Gastrocnemius medialis (tissue), 4 donors: Measurements from ENCODE around the gene PLXNA2. TPM values are rescaled to one million over a fixed set of nuclear protein-coding genes. Genes with fewer than 3 reads are reported as not detected.

Experiments used
- ATAC-seq, 2 donors: fragments of 150-250 bp; one replicate each; pipeline ENCODE4 v1.9.1; 2016
- DNase-seq, 2 donors: peaks; one replicate each; pipeline ENCODE4 v3.0.0-alpha.2; 2019
- H3K27ac ChIP-seq, 4 donors: fragments of 200-600 bp; sonication (generic); 1 replicate in 1 of 4; 2 replicates in 3 of 4; pipeline ENCODE4 v1.5.1; 2016 to 2018; ENCODE audit warnings: mild to moderate bottlenecking in 2 of 4, moderate library complexity in 1 of 4
- H3K27me3 ChIP-seq, 3 donors: fragments of 200-600 bp; sonication (generic) in 2 of 3; 1 replicate in 1 of 3; 2 replicates in 2 of 3; pipeline versions ENCODE4 v1.5.1 to v1.6.0; 2016 to 2019; ENCODE audit warnings: mild to moderate bottlenecking in 1 of 3, moderate library complexity in 1 of 3
- H3K36me3 ChIP-seq, 2 donors: fragments of 200-600 bp; sonication (generic) in 1 of 2; one replicate each; pipeline ENCODE4 v1.5.1; 2017 to 2018
- H3K4me1 ChIP-seq, 2 donors: fragments of 200-600 bp; sonication (generic) in 1 of 2; one replicate each; pipeline ENCODE4 v1.5.1; 2016 to 2017; ENCODE audit warnings: mild to moderate bottlenecking in 2 of 2
- H3K4me3 ChIP-seq, 4 donors: fragments of 200-600 bp; sonication (generic) in 3 of 4; 1 replicate in 1 of 4; 2 replicates in 3 of 4; pipeline ENCODE4 v1.5.1; 2016 to 2019; ENCODE audit warnings: mild to moderate bottlenecking in 2 of 4
- H3K9me3 ChIP-seq, 3 donors: fragments of 200-600 bp; sonication (generic) in 2 of 3; 1 replicate in 1 of 3; 2 replicates in 2 of 3; pipeline ENCODE4 v1.5.1; 2016 to 2019
- CTCF ChIP-seq, 5 experiments: fragments of 450-650 bp in 3 of 5; fragments of 200-600 bp in 2 of 5; sonication (generic) in 2 of 5; IDR thresholded peaks in 4 of 5; conservative IDR thresholded peaks in 1 of 5; 1 replicate in 4 of 5; 2 replicates in 1 of 5; pipeline ENCODE4 v1.5.1; 2016 to 2019; ENCODE audit warnings: antibody characterized with exemption in 5 of 5, mild to moderate bottlenecking in 3 of 5, moderate library complexity in 3 of 5
- POLR2A ChIP-seq, 2 donors: fragments of 450-650 bp; IDR thresholded peaks; one replicate each; pipeline ENCODE4 v1.6.1; 2017; ENCODE audit warnings: antibody characterized with exemption in 2 of 2, mild to moderate bottlenecking in 2 of 2, moderate library complexity in 2 of 2
- in situ Hi-C, 4 donors: fragments of 200-750 bp; cut with MboI; loops; one replicate each; pipeline versions ENCODE4 v1.15.0 to v1.8.0; 2017; ENCODE audit warnings: low sequenced_read_pairs in 4 of 4
- intact Hi-C: fragments of 100-400 bp; cut with DNase I; formaldehyde crosslinking; loops from one replicate; pipeline ENCODE4 v1.15.1; 2023; ENCODE audit warnings: low total_unique reads
- total RNA-seq, 4 donors: library from RNA; depleted of rRNA; stranded (reverse); fragments of >200 nt; gene quantifications; one replicate each; pipeline versions ENCODE4 v1.1.0 to v1.2.3, GENCODE V29; 2016

The PLXNA2 gene
- total RNA-seq, 4 donors from 2014 or later = 12.4 to 20.0 (median 16.2) TPM

GRCh38 chr1:208167261-208167869 lies 76.8 kb downstream of the PLXNA2 start:
- peaks cover 35 to 37% of the 10 kb centered on the region in 2 donors for H3K4me1 ChIP-seq
- no peak for ATAC-seq
- H3K4me3 ChIP-seq = no peak overlapping the region
- intact Hi-C loops (no loop called here), in situ Hi-C loops (no loop called here)
- H3K27ac ChIP-seq = no peak overlapping the region
- DNase-seq = no peak
- TF ChIP-seq POLR2A (IDR thresholded peaks at IDR 0.05) (no peak), CTCF (IDR thresholded peaks at IDR 0.05 in 4 of 5, conservative IDR thresholded peaks at IDR 0.05 in 1 of 5) (no peak)
- H3K27me3 ChIP-seq = no peaks in the 10 kb centered on the region
- no peaks in the 10 kb centered on the region for H3K36me3 ChIP-seq
- no peaks in the 10 kb centered on the region for H3K9me3 ChIP-seq

GRCh38 chr1:208166340-208167138 lies 77.6 kb downstream of the PLXNA2 start:
- Histone ChIP-seq H3K9me3 (no peaks in the 10 kb centered on the region), H3K27ac (no peak overlapping the region), H3K4me1 (peaks cover 37 to 40% of the 10 kb centered on the region in 2 donors), H3K36me3 (no peaks in the 10 kb centered on the region), H3K4me3 (no peak overlapping the region), H3K27me3 (no peaks in the 10 kb centered on the region)
- ATAC-seq (no peak), DNase-seq (no peak)
- intact Hi-C loops = no loop called here
- in situ Hi-C loops = no loop called here
- no peak for TF ChIP-seq CTCF (IDR thresholded peaks at IDR 0.05 in 4 of 5, conservative IDR thresholded peaks at IDR 0.05 in 1 of 5)
- TF ChIP-seq POLR2A (IDR thresholded peaks at IDR 0.05) = no peak

- no peaks in the 10 kb centered on the region for H3K27me3 ChIP-seq
- no peak overlapping the region for H3K27ac ChIP-seq
- no peaks in the 10 kb centered on the region for H3K9me3 ChIP-seq
- H3K4me1 ChIP-seq = peaks cover 43 to 48% of the 10 kb centered on the region in 2 donors
- intact Hi-C loops = no loop called here
- DNase-seq (no peak), ATAC-seq (no peak)
- in situ Hi-C loops = no loop called here
- no peaks in the 10 kb centered on the region for H3K36me3 ChIP-seq
- H3K4me3 ChIP-seq = no peak overlapping the region
- TF ChIP-seq CTCF (IDR thresholded peaks at IDR 0.05 in 4 of 5, conservative IDR thresholded peaks at IDR 0.05 in 1 of 5) = no peak
- no peak for TF ChIP-seq POLR2A (IDR thresholded peaks at IDR 0.05)
Observed at GRCh38 chr1:208165659-208166058, 78.5 kb downstream of the PLXNA2 start.

GRCh38 chr1:208164609-208165008 lies 79.6 kb downstream of the PLXNA2 start:
- H3K27ac ChIP-seq = no peak overlapping the region

More at GRCh38 chr1:208164609-208165008, 79.6 kb downstream of the PLXNA2 start:
- Histone ChIP-seq H3K36me3 (no peaks in the 10 kb centered on the region), H3K9me3 (no peaks in the 10 kb centered on the region), H3K4me1 (peaks cover 54 to 57% of the 10 kb centered on the region in 2 donors), H3K27me3 (no peaks in the 10 kb centered on the region), H3K4me3 (no peak overlapping the region)
- in situ Hi-C loops (no loop called here), intact Hi-C loops (loop anchor here (5.0 kb wide), 4 partner anchors 38 to 337 kb away; no protein-coding TSS in a partner anchor)
- TF ChIP-seq POLR2A (IDR thresholded peaks at IDR 0.05) = no peak
- TF ChIP-seq CTCF (IDR thresholded peaks at IDR 0.05 in 4 of 5, conservative IDR thresholded peaks at IDR 0.05 in 1 of 5) = no peak
- ATAC-seq (no peak), DNase-seq (no peak)
